Tibial nerve (tissue), 4 donors: ENCODE results near the gene OGFOD3.

Experiments
- EP300 ChIP-seq, 2 donors: sonication (generic); formaldehyde crosslinking; IDR thresholded peaks; one replicate each; pipeline ENCODE4 v1.6.1; 2017; ENCODE audit warnings: antibody characterized with exemption in 2 of 2, mild to moderate bottlenecking in 1 of 2
- TF ChIP-seq, protein P1 (sequence below), 5 experiments: fragments of 200-600 bp in 3 of 5; fragments of 450-650 bp in 2 of 5; sonication (generic) in 3 of 5; IDR thresholded peaks; one replicate each; pipeline ENCODE4 v1.5.1; 2016 to 2019; ENCODE audit warnings: antibody characterized with exemption in 5 of 5, mild to moderate bottlenecking in 3 of 5, moderate library complexity in 2 of 5

DNA sequence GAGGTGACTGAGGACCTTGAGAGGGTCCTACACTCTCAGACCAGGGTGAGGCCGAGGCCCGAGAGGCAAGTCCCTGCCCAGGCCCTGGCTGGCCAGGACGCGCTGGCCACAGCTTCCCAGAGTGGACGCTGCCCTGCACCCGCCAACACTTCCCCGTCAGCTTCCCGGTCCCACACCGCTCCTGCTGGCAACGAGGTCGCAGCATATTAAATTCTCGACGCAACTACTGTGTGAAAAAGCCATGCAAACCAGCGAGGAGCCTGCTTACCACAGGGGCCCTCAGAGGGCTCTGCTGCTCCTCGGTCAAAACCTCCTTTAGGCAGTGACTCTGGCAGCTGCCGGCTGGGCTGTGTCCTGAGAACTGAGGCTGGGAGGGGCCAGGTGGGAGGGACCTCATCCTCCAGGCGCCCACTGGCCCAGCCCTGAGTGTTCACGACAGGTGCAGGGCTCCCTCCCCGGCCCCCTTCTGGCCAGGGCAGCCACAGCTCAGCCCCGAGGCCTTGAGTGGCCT lies 61.5 kb downstream of the OGFOD3 start:
- TF ChIP-seq, protein P1, sequence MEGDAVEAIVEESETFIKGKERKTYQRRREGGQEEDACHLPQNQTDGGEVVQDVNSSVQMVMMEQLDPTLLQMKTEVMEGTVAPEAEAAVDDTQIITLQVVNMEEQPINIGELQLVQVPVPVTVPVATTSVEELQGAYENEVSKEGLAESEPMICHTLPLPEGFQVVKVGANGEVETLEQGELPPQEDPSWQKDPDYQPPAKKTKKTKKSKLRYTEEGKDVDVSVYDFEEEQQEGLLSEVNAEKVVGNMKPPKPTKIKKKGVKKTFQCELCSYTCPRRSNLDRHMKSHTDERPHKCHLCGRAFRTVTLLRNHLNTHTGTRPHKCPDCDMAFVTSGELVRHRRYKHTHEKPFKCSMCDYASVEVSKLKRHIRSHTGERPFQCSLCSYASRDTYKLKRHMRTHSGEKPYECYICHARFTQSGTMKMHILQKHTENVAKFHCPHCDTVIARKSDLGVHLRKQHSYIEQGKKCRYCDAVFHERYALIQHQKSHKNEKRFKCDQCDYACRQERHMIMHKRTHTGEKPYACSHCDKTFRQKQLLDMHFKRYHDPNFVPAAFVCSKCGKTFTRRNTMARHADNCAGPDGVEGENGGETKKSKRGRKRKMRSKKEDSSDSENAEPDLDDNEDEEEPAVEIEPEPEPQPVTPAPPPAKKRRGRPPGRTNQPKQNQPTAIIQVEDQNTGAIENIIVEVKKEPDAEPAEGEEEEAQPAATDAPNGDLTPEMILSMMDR (IDR thresholded peaks at IDR 0.05) = no peak
- TF ChIP-seq EP300 (IDR thresholded peaks at IDR 0.05) = no peak
